HepG2 (cell line): ENCODE data around the gene TOB1. TPM values are rescaled to one million over a fixed set of nuclear protein-coding genes. Genes with fewer than 3 reads are reported as not detected.

Experiments used
- HOXA3 ChIP-seq: sonication (generic); formaldehyde crosslinking; IDR thresholded peaks from 2 replicates; pipeline ENCODE4 v1.5.0; 2020; ENCODE audit warnings: missing genetic modification reagents
- KAT7 ChIP-seq: IDR thresholded peaks from 2 replicates; pipeline ENCODE4 v1.6.1; 2018; ENCODE audit warnings: borderline replicate concordance, missing compliant biosample characterization
- NBN ChIP-seq: fragments of 450-650 bp; conservative IDR thresholded peaks from 2 replicates; pipeline ENCODE4 v1.6.1; 2017
- PBX3 ChIP-seq: sonication (generic); formaldehyde crosslinking; IDR thresholded peaks from 2 replicates; pipeline ENCODE4 v1.8.1; 2023; ENCODE audit warnings: missing genetic modification reagents, inconsistent platforms, borderline replicate concordance
- PRMT3 ChIP-seq: sonication (generic); formaldehyde crosslinking; IDR thresholded peaks from 2 replicates; pipeline ENCODE4 v1.8.1; 2022; ENCODE audit warnings: low read depth, mild to moderate bottlenecking, moderate library complexity, missing genetic modification reagents, borderline replicate concordance
- RFX3 ChIP-seq: IDR thresholded peaks from 2 replicates; pipeline ENCODE4 v1.6.1; 2016; ENCODE audit warnings: missing biosample characterization, missing genetic modification reagents
- SAFB2 ChIP-seq: sonication (generic); formaldehyde crosslinking; IDR thresholded peaks from 2 replicates; pipeline ENCODE4 v1.5.1; 2020; ENCODE audit warnings: missing genetic modification reagents, low read depth, mild to moderate bottlenecking, borderline replicate concordance
- SIN3B ChIP-seq: fragments of 150-350 bp; IDR thresholded peaks from 2 replicates; pipeline ENCODE4 v1.6.1; 2014; ENCODE audit warnings: low read length
- SMARCC2 ChIP-seq: fragments of 450-650 bp; IDR thresholded peaks from 2 replicates; pipeline ENCODE4 v1.6.1; 2017; ENCODE audit warnings: antibody characterized with exemption, mild to moderate bottlenecking
- THAP7 ChIP-seq: sonication (generic); formaldehyde crosslinking; IDR thresholded peaks from 2 replicates; pipeline ENCODE4 v1.8.1; 2023; ENCODE audit warnings: mild to moderate bottlenecking, missing genetic modification reagents
- THAP9 ChIP-seq: sonication (generic); formaldehyde crosslinking; IDR thresholded peaks from 2 replicates; pipeline ENCODE4; 2020; ENCODE audit warnings: missing genetic modification reagents, mild to moderate bottlenecking, borderline replicate concordance
- WIZ ChIP-seq: sonication (generic); formaldehyde crosslinking; IDR thresholded peaks from 2 replicates; pipeline ENCODE4 v1.5.1; 2020; ENCODE audit warnings: mild to moderate bottlenecking, missing genetic modification reagents
- ZNF280D ChIP-seq: sonication (generic); formaldehyde crosslinking; IDR thresholded peaks from 2 replicates; pipeline ENCODE4 v1.5.1; 2020; ENCODE audit warnings: mild to moderate bottlenecking, missing genetic modification reagents
- ZNF3 ChIP-seq: IDR thresholded peaks from 2 replicates; pipeline ENCODE4 v1.7.0; 2017; ENCODE audit warnings: inconsistent platforms
- ZNF331 ChIP-seq: sonication (generic); formaldehyde crosslinking; IDR thresholded peaks from 2 replicates; pipeline ENCODE4 v1.4.0; 2020; ENCODE audit warnings: missing genetic modification reagents
- ZNF44 ChIP-seq: sonication (generic); formaldehyde crosslinking; IDR thresholded peaks from 2 replicates; pipeline ENCODE4 v1.5.1; 2020; ENCODE audit warnings: mild to moderate bottlenecking, missing genetic modification reagents
- ZNF670 ChIP-seq: sonication (generic); formaldehyde crosslinking; IDR thresholded peaks from 2 replicates; pipeline ENCODE4 v1.8.0; 2022; ENCODE audit warnings: mild to moderate bottlenecking, missing genetic modification reagents, borderline replicate concordance
- ZNF772 ChIP-seq: sonication (generic); formaldehyde crosslinking; IDR thresholded peaks from 2 replicates; pipeline ENCODE4 v1.5.0; 2020; ENCODE audit warnings: mild to moderate bottlenecking, missing genetic modification reagents
- polyA plus RNA-seq, 8 experiments: library from polyadenylated mRNA; depleted of rRNA in 3 of 8; stranded (reverse) in 7 of 8; unstranded in 1 of 8; fragments of >200 nt; fragmentation: Illumina TruSeq in 4 of 8; extraction: Trizol in 4 of 8; gene quantifications; 2 replicates each; pipeline versions ENCODE4 v1.2.1 to v1.2.3, GENCODE V29; 2011 to 2016; ENCODE audit warnings: low read depth in 4 of 8, missing spikeins in 1 of 8, mixed read lengths in 1 of 8; ENCODE audit not compliant: insufficient read depth in 1 of 8
- total RNA-seq, 5 experiments: library from RNA; depleted of rRNA; stranded (reverse); fragments of >200 nt; fragmentation: Illumina TruSeq; extraction: Trizol; gene quantifications; 2 replicates each; pipeline ENCODE4 v1.2.3, GENCODE V29; 2016; ENCODE audit warnings: low read depth in 1 of 5

TOB1 gene
- total and polyA plus RNA-seq, 2 of the 13 experiments (the other 11 are each of a cell fraction or from before 2014, with no cell fraction given) = 21.9 to 57.7 TPM

- TF ChIP-seq ZNF280D (peak; percentile 93), NBN (no peak), PBX3 (CRISPR knock-in tag) (no peak), ZNF772 (CRISPR knock-in tag) (peak; percentile 98), ZNF331 (peak; percentile 87), KAT7 (peak; percentile 71; the same call in 1 of the 2 replicates), ZNF44 (CRISPR knock-in tag) (peak; percentile 86; the same call in 1 of the 2 replicates), SMARCC2 (no peak), RFX3 (no peak), SIN3B (no peak), THAP9 (CRISPR knock-in tag) (peak; percentile 76), SAFB2 (no peak; the same call in 1 of the 2 replicates), PRMT3 (CRISPR knock-in tag) (peak; percentile 94), HOXA3 (CRISPR knock-in tag) (peak; percentile 78; the same call in 1 of the 2 replicates), WIZ (CRISPR knock-in tag) (no peak), THAP7 (peak; percentile 64; the same call in 1 of the 2 replicates), ZNF670 (CRISPR knock-in tag) (no peak), ZNF3 (CRISPR knock-in tag) (0 out of 2 replicates have a peak, but pooled peaks have one; percentile 39)
These were observed 27.2 kb upstream of the TOB1 start (continued) for GRCh38 chr17:50893183-50893993.
